ENCODE data around the gene SLC9A8.

The SLC9A8 gene

GRCh38 chr20:49821381-49821780 is 8.8 kb downstream of the SLC9A8 start:
- Histone ChIP-seq H3K4me3 (no peak overlapping the region), H3K9me3 (ENCODE audit: low read depth, low read length) (no peaks in the 10 kb centered on the region), H3K36me3 (ENCODE audit: insufficient read depth, low read length) (peaks cover 42% of the 10 kb centered on the region), H3K27ac (no peak overlapping the region), H3K9ac (ENCODE audit: insufficient read length) (no peak overlapping the region)
- DNase-seq (ENCODE audit: low read depth, low spot score), result no peak
- no peak for TF ChIP-seq EZH2 (IDR thresholded peaks at IDR 0.05)
- no peak for TF ChIP-seq POLR2AphosphoS5 (IDR thresholded peaks at IDR 0.05; ENCODE audit: borderline replicate concordance, low read depth, low read length)
- no peak for TF ChIP-seq FOXP2 (optimal IDR thresholded peaks at IDR 0.05; ENCODE audit: control extremely low read depth, extremely low read length, insufficient read depth)

- Histone ChIP-seq H3K27ac (no peak overlapping the region), H3K9me3 (ENCODE audit: low read depth, low read length) (no peaks in the 10 kb centered on the region), H3K9ac (ENCODE audit: insufficient read length) (no peak overlapping the region), H3K4me3 (no peak overlapping the region), H3K36me3 (ENCODE audit: insufficient read depth, low read length) (peaks cover 42% of the 10 kb centered on the region)
- TF ChIP-seq FOXP2 (optimal IDR thresholded peaks at IDR 0.05; ENCODE audit: control extremely low read depth, extremely low read length, insufficient read depth), result no peak
- TF ChIP-seq POLR2AphosphoS5 (IDR thresholded peaks at IDR 0.05; ENCODE audit: borderline replicate concordance, low read depth, low read length), result no peak
- no peak for TF ChIP-seq EZH2 (IDR thresholded peaks at IDR 0.05)
- no peak for DNase-seq (ENCODE audit: low read depth, low spot score)
These were observed 9.3 kb downstream of the SLC9A8 start for GRCh38 chr20:49821870-49822331.

GRCh38 chr20:49823152-49823847 is 10.7 kb downstream of the SLC9A8 start:
- DNase-seq (ENCODE audit: low read depth, low spot score), result no peak
- TF ChIP-seq POLR2AphosphoS5 (IDR thresholded peaks at IDR 0.05; ENCODE audit: borderline replicate concordance, low read depth, low read length) (no peak), EZH2 (IDR thresholded peaks at IDR 0.05) (no peak), FOXP2 (optimal IDR thresholded peaks at IDR 0.05; ENCODE audit: control extremely low read depth, extremely low read length, insufficient read depth) (no peak)
- no peaks in the 10 kb centered on the region for H3K9me3 ChIP-seq (ENCODE audit: low read depth, low read length)
- peaks cover 42% of the 10 kb centered on the region for H3K36me3 ChIP-seq (ENCODE audit: insufficient read depth, low read length)
- H3K4me3 ChIP-seq, result no peak overlapping the region
- no peak overlapping the region for H3K27ac ChIP-seq
- no peak overlapping the region for H3K9ac ChIP-seq (ENCODE audit: insufficient read length)

- no peak for DNase-seq (ENCODE audit: low read depth, low spot score)
- H3K9ac ChIP-seq (ENCODE audit: insufficient read length), result no peak overlapping the region
- no peak overlapping the region for H3K4me3 ChIP-seq
- no peak overlapping the region for H3K27ac ChIP-seq
- H3K9me3 ChIP-seq (ENCODE audit: low read depth, low read length), result no peaks in the 10 kb centered on the region
- H3K36me3 ChIP-seq (ENCODE audit: insufficient read depth, low read length), result peaks cover 35% of the 10 kb centered on the region
- TF ChIP-seq FOXP2 (optimal IDR thresholded peaks at IDR 0.05; ENCODE audit: control extremely low read depth, extremely low read length, insufficient read depth), result no peak
- no peak for TF ChIP-seq POLR2AphosphoS5 (IDR thresholded peaks at IDR 0.05; ENCODE audit: borderline replicate concordance, low read depth, low read length)
- no peak for TF ChIP-seq EZH2 (IDR thresholded peaks at IDR 0.05)
These were observed 11.6 kb downstream of the SLC9A8 start for GRCh38 chr20:49824206-49824605.

GRCh38 chr20:49825521-49826033 is 12.9 kb downstream of the SLC9A8 start:
- peaks cover 24% of the 10 kb centered on the region for H3K36me3 ChIP-seq (ENCODE audit: insufficient read depth, low read length)
- TF ChIP-seq POLR2AphosphoS5 (IDR thresholded peaks at IDR 0.05; ENCODE audit: borderline replicate concordance, low read depth, low read length) (no peak), EZH2 (IDR thresholded peaks at IDR 0.05) (no peak), FOXP2 (optimal IDR thresholded peaks at IDR 0.05; ENCODE audit: control extremely low read depth, extremely low read length, insufficient read depth) (no peak)
- H3K9me3 ChIP-seq (ENCODE audit: low read depth, low read length), result no peaks in the 10 kb centered on the region
- H3K9ac ChIP-seq (ENCODE audit: insufficient read length), result no peak overlapping the region
- no peak overlapping the region for H3K27ac ChIP-seq
- no peak overlapping the region for H3K4me3 ChIP-seq
- no peak for DNase-seq (ENCODE audit: low read depth, low spot score)

GRCh38 chr20:49831022-49831769 is 18.6 kb downstream of the SLC9A8 start:
- TF ChIP-seq EZH2 (IDR thresholded peaks at IDR 0.05) (no peak), FOXP2 (optimal IDR thresholded peaks at IDR 0.05; ENCODE audit: control extremely low read depth, extremely low read length, insufficient read depth) (no peak), POLR2AphosphoS5 (IDR thresholded peaks at IDR 0.05; ENCODE audit: borderline replicate concordance, low read depth, low read length) (no peak)
- DNase-seq (ENCODE audit: low read depth, low spot score), result no peak
- Histone ChIP-seq H3K9ac (ENCODE audit: insufficient read length) (no peak overlapping the region), H3K4me3 (no peak overlapping the region), H3K9me3 (ENCODE audit: low read depth, low read length) (no peaks in the 10 kb centered on the region), H3K36me3 (ENCODE audit: insufficient read depth, low read length) (no peaks in the 10 kb centered on the region), H3K27ac (no peak overlapping the region)

- Histone ChIP-seq H3K9me3 (ENCODE audit: low read depth, low read length) (no peaks in the 10 kb centered on the region), H3K27ac (no peak overlapping the region), H3K4me3 (no peak overlapping the region), H3K9ac (ENCODE audit: insufficient read length) (no peak overlapping the region), H3K36me3 (ENCODE audit: insufficient read depth, low read length) (no peaks in the 10 kb centered on the region)
- TF ChIP-seq FOXP2 (optimal IDR thresholded peaks at IDR 0.05; ENCODE audit: control extremely low read depth, extremely low read length, insufficient read depth), result no peak
- TF ChIP-seq POLR2AphosphoS5 (IDR thresholded peaks at IDR 0.05; ENCODE audit: borderline replicate concordance, low read depth, low read length), result no peak
- TF ChIP-seq EZH2 (IDR thresholded peaks at IDR 0.05), result no peak
- no peak for DNase-seq (ENCODE audit: low read depth, low spot score)
These were observed 19.4 kb downstream of the SLC9A8 start for GRCh38 chr20:49831770-49832631.
